GM23338 (cell line): Measurements from ENCODE around the gene KCNK1. TPM values are rescaled to one million over a fixed set of nuclear protein-coding genes. Genes with fewer than 3 reads are reported as not detected.

Experiments used
- CTCF ChIP-seq, 2 experiments: fragments of 200-600 bp in 1 of 2; sonication (generic) in 1 of 2; conservative IDR thresholded peaks; 2 replicates each; pipeline versions ENCODE4 v1.5.1 to v1.6.1; 2016 to 2017; ENCODE audit warnings: antibody characterized with exemption in 2 of 2, low read depth in 2 of 2, mild to moderate bottlenecking in 2 of 2, moderate library complexity in 1 of 2
- EZH2 ChIP-seq: fragments of 200-600 bp; sonication (generic); IDR thresholded peaks from one replicate; pipeline ENCODE4 v1.8.0; 2017; ENCODE audit warnings: antibody characterized with exemption, mild to moderate bottlenecking, low read depth; ENCODE audit not compliant: unreplicated experiment
- NANOG ChIP-seq: IDR thresholded peaks from 2 replicates; pipeline ENCODE4 v1.6.1; 2016; ENCODE audit warnings: antibody characterized with exemption, borderline replicate concordance
- POLR2AphosphoS5 ChIP-seq: IDR thresholded peaks from 2 replicates; pipeline ENCODE4 v1.6.1; 2016; ENCODE audit warnings: antibody characterized with exemption, low read depth
- REST ChIP-seq: IDR thresholded peaks from one replicate; pipeline ENCODE4 v1.6.1; 2018; ENCODE audit warnings: antibody characterized with exemption; ENCODE audit not compliant: unreplicated experiment
- ZNF114 ChIP-seq: fragments of 250-450 bp; sonication (Bioruptor Pico); IDR thresholded peaks from 2 replicates; pipeline ENCODE4 v1.5.0; 2020; ENCODE audit warnings: mild to moderate bottlenecking, moderate library complexity
- ZNF331 ChIP-seq: fragments of 250-450 bp; sonication (Bioruptor Pico); IDR thresholded peaks from 2 replicates; pipeline ENCODE4 v1.5.0; 2020; ENCODE audit warnings: low read depth, mild to moderate bottlenecking, moderate library complexity
- ZNF462 ChIP-seq: fragments of 250-450 bp; sonication (Bioruptor Pico); IDR thresholded peaks from 2 replicates; pipeline ENCODE4 v1.5.0; 2020; ENCODE audit warnings: mild to moderate bottlenecking, moderate library complexity
- polyA plus RNA-seq: library from polyadenylated mRNA; unstranded; fragments of >200 nt; fragmentation: Nextera tagmentation; extraction: Ambion mirVana; gene quantifications from 2 replicates; pipeline ENCODE4 v1.2.1, GENCODE V29; 2016
- total RNA-seq: library from RNA; depleted of rRNA; stranded (reverse); fragments of >200 nt; shearing (Covaris generic); gene quantifications from 2 replicates; pipeline ENCODE4 v1.2.3, GENCODE V29; 2014

Gene KCNK1
- total and polyA plus RNA-seq, 2 experiments from 2014 or later, result 10.1 to 12.7 TPM

GRCh38 chr1:233575450-233575849, 38.5 kb upstream of the KCNK1 start (continued):
- TF ChIP-seq ZNF462 (CRISPR knock-in tag), result no peak
- TF ChIP-seq ZNF331 (CRISPR knock-in tag), result no peak
- TF ChIP-seq CTCF (conservative IDR thresholded peaks at IDR 0.05; ENCODE audit: low read depth in 2 of 2), result no peak
- no peak for TF ChIP-seq REST
- TF ChIP-seq EZH2, result no peak
- no peak for TF ChIP-seq NANOG
- no peak for TF ChIP-seq ZNF114 (CRISPR knock-in tag)
- no peak for TF ChIP-seq POLR2AphosphoS5
